SU-DHL-6 (cell line): ENCODE results near the gene PROKR1.

ENCODE experiments used
- H2AFZ ChIP-seq: fragments of 200-600 bp; sonication (generic); 2 replicates; pipeline ENCODE4 v1.6.1; 2014; ENCODE audit warnings: low read depth, mild to moderate bottlenecking, moderate library complexity, mixed read lengths, antibody characterized with exemption, low read length; ENCODE audit not compliant: severe bottlenecking
- H3F3A ChIP-seq: fragments of 200-600 bp; shearing (Covaris generic); 2 replicates; pipeline ENCODE4 v1.6.0; 2016; ENCODE audit warnings: antibody characterized with exemption, mild to moderate bottlenecking; ENCODE audit not compliant: insufficient read depth
- H3K27ac ChIP-seq: fragments of 200-600 bp; sonication (generic); 2 replicates; pipeline ENCODE4 v1.5.1; 2016; ENCODE audit warnings: low read depth, mild to moderate bottlenecking, low read length, moderate library complexity, mixed read lengths
- H3K27me3 ChIP-seq: fragments of 200-600 bp; sonication (generic), shearing (Covaris generic); 2 replicates; pipeline ENCODE4 v1.6.0; 2014; ENCODE audit warnings: mild to moderate bottlenecking, low read length
- H3K36me3 ChIP-seq: fragments of 200-600 bp; sonication (generic); 2 replicates; pipeline ENCODE4 v1.6.1; 2014; ENCODE audit warnings: mild to moderate bottlenecking, low read length, mixed read lengths
- H3K4me2 ChIP-seq: fragments of 300-600, 200-600 bp; shearing (Covaris generic), sonication (generic); 2 replicates; pipeline ENCODE4 v1.6.0; 2014; ENCODE audit warnings: low read length, low read depth, mild to moderate bottlenecking; ENCODE audit not compliant: poor library complexity, severe bottlenecking
- H3K4me3 ChIP-seq: fragments of 200-600 bp; sonication (generic); 2 replicates; pipeline ENCODE4 v1.5.1; 2014; ENCODE audit warnings: antibody characterized with exemption, low read length, mild to moderate bottlenecking, mixed read lengths; ENCODE audit not compliant: insufficient read depth, poor library complexity, severe bottlenecking
- H3K79me2 ChIP-seq: fragments of 200-600 bp; sonication (generic); 2 replicates; pipeline ENCODE4 v1.6.1; 2014; ENCODE audit warnings: mild to moderate bottlenecking, low read length, moderate library complexity; ENCODE audit not compliant: insufficient read depth
- H3K9ac ChIP-seq: fragments of 200-600 bp; sonication (generic); 2 replicates; pipeline ENCODE4 v1.7.0; 2014; ENCODE audit warnings: mild to moderate bottlenecking, low read length
- H3K9me2 ChIP-seq: fragments of 200-600 bp; sonication (generic); replicated peaks from 2 replicates; pipeline ENCODE4 v1.6.1; 2014; ENCODE audit warnings: low read length; ENCODE audit not compliant: insufficient read depth
- H3K9me3 ChIP-seq: fragments of 200-600 bp; sonication (generic); 2 replicates; pipeline ENCODE4 v1.6.1; 2014; ENCODE audit warnings: low read length, mixed read lengths; ENCODE audit not compliant: insufficient read depth
- H4K20me1 ChIP-seq: fragments of 200-600 bp; sonication (generic); 2 replicates; pipeline ENCODE4 v1.6.1; 2014; ENCODE audit warnings: low read depth, mild to moderate bottlenecking, antibody characterized with exemption, low read length, moderate library complexity, mixed read lengths
- CTCF ChIP-seq: fragments of 200-600 bp; sonication (generic); IDR thresholded peaks from one replicate; pipeline ENCODE4 v1.5.1; 2017; ENCODE audit warnings: antibody characterized with exemption, mild to moderate bottlenecking, low read length, moderate library complexity; ENCODE audit not compliant: insufficient read depth, poor library complexity, severe bottlenecking
- EZH2phosphoT487 ChIP-seq: fragments of 200-600 bp; sonication (generic), shearing (Covaris generic); conservative IDR thresholded peaks from 2 replicates; pipeline ENCODE4 v1.6.1; 2018; ENCODE audit warnings: mild to moderate bottlenecking, antibody characterized with exemption, low read length, moderate library complexity, mixed read lengths

PROKR1 gene

GRCh38 chr2:68658266-68658665 lies 14.9 kb downstream of the PROKR1 start:
- Histone ChIP-seq H3K4me2 (no peak overlapping the region), H3K9ac (no peak overlapping the region), H2AFZ (no peak overlapping the region), H3K4me3 (no peak overlapping the region), H4K20me1 (no peaks in the 10 kb centered on the region), H3K36me3 (no peaks in the 10 kb centered on the region), H3K9me3 (no peaks in the 10 kb centered on the region), H3K27ac (no peak overlapping the region), H3K9me2 (no peaks in the 10 kb centered on the region), H3F3A (no peaks in the 10 kb centered on the region), H3K27me3 (no peaks in the 10 kb centered on the region), H3K79me2 (no peaks in the 10 kb centered on the region)
- TF ChIP-seq CTCF (no peak), EZH2phosphoT487 (no peak)

- no peaks in the 10 kb centered on the region for H3K27me3 ChIP-seq
These were observed 15.7 kb downstream of the PROKR1 start for GRCh38 chr2:68659081-68659480.

GRCh38 chr2:68660658-68661057 lies 17.3 kb downstream of the PROKR1 start:
- Histone ChIP-seq H3F3A (no peaks in the 10 kb centered on the region), H3K9ac (no peak overlapping the region), H4K20me1 (no peaks in the 10 kb centered on the region), H3K9me3 (no peaks in the 10 kb centered on the region), H3K36me3 (no peaks in the 10 kb centered on the region), H3K27me3 (no peaks in the 10 kb centered on the region), H3K79me2 (no peaks in the 10 kb centered on the region), H3K27ac (no peak overlapping the region), H3K9me2 (no peaks in the 10 kb centered on the region), H3K4me3 (no peak overlapping the region), H2AFZ (no peak overlapping the region), H3K4me2 (no peak overlapping the region)
- no peak for TF ChIP-seq CTCF
- no peak for TF ChIP-seq EZH2phosphoT487

More at GRCh38 chr2:68659081-68659480, 15.7 kb downstream of the PROKR1 start:
- TF ChIP-seq EZH2phosphoT487: no peak
- no peak for TF ChIP-seq CTCF
- Histone ChIP-seq H2AFZ (no peak overlapping the region), H3K9me3 (no peaks in the 10 kb centered on the region), H4K20me1 (no peaks in the 10 kb centered on the region), H3K79me2 (no peaks in the 10 kb centered on the region), H3K36me3 (no peaks in the 10 kb centered on the region), H3K27ac (no peak overlapping the region), H3K9ac (no peak overlapping the region), H3K4me2 (no peak overlapping the region), H3K4me3 (no peak overlapping the region), H3F3A (no peaks in the 10 kb centered on the region), H3K9me2 (no peaks in the 10 kb centered on the region)
